K562 (cell line): ENCODE measurements around the gene FAM136A. TPM values are rescaled to one million over a fixed set of nuclear protein-coding genes. Genes with fewer than 3 reads are reported as not detected.

Experiments used
- CHAMP1 ChIP-seq: fragments of 450-650 bp; IDR thresholded peaks from 2 replicates; pipeline ENCODE4 v1.6.1; 2016; ENCODE audit warnings: mild to moderate bottlenecking
- ELF2 ChIP-seq: fragments of 250-450 bp; sonication (Bioruptor Pico); IDR thresholded peaks from 2 replicates; pipeline ENCODE4 v1.5.0; 2021; ENCODE audit warnings: mild to moderate bottlenecking
- ETV1 ChIP-seq: fragments of 450-650 bp; conservative IDR thresholded peaks from 2 replicates; pipeline ENCODE4 v1.6.1; 2016; ENCODE audit warnings: missing genetic modification characterization, control low read depth, low read depth, missing compliant biosample characterization
- FIP1L1 ChIP-seq: fragments of 200-400 bp; formaldehyde crosslinking; IDR thresholded peaks from 2 replicates; pipeline ENCODE4 v1.6.1; 2018; ENCODE audit warnings: mild to moderate bottlenecking, low read depth, low read length; ENCODE audit not compliant: poor library complexity, severe bottlenecking
- FOXK1 ChIP-seq: sonication (generic); formaldehyde crosslinking; IDR thresholded peaks from 2 replicates; pipeline ENCODE4 v1.8.0; 2022; ENCODE audit warnings: missing genetic modification reagents, mild to moderate bottlenecking, borderline replicate concordance
- HNRNPL ChIP-seq: fragments of 200-400 bp; formaldehyde crosslinking; IDR thresholded peaks from 2 replicates; pipeline ENCODE4 v1.6.1; 2017; ENCODE audit warnings: low read depth, mild to moderate bottlenecking, low read length
- NR0B1 ChIP-seq: fragments of 450-650 bp; IDR thresholded peaks from one replicate; pipeline ENCODE4 v1.6.1; 2018; ENCODE audit warnings: mild to moderate bottlenecking, moderate library complexity; ENCODE audit not compliant: partially characterized antibody
- POLR2H ChIP-seq: IDR thresholded peaks from 2 replicates; pipeline ENCODE4 v1.6.1; 2016; ENCODE audit warnings: missing genetic modification characterization, low read depth, mild to moderate bottlenecking, control low read depth, missing compliant biosample characterization, moderate library complexity
- RNF2 ChIP-seq: sonication (generic); IDR thresholded peaks from 2 replicates; pipeline ENCODE4 v1.6.1; 2016
- SIN3A ChIP-seq, 2 experiments: fragments of 150-350 bp in 1 of 2; IDR thresholded peaks; 2 replicates each; pipeline ENCODE4 v1.6.1; 2011 to 2016; ENCODE audit warnings: borderline replicate concordance in 2 of 2, low read depth in 2 of 2, low read length in 2 of 2, mild to moderate bottlenecking in 2 of 2, moderate library complexity in 2 of 2; ENCODE audit not compliant: control insufficient read depth in 1 of 2
- SPI1 ChIP-seq: IDR thresholded peaks from 2 replicates; pipeline ENCODE4 v1.6.1; 2011; ENCODE audit warnings: low read depth, low read length, control low read depth, borderline replicate concordance
- SRF ChIP-seq, 2 experiments: fragments of 250-450, 450-650 bp in 1 of 2; sonication (Bioruptor Pico) in 1 of 2; sonication (generic) in 1 of 2; formaldehyde crosslinking; IDR thresholded peaks; 2 replicates each; pipeline versions ENCODE4 v1.5.0 to v1.5.1; 2020 to 2022; ENCODE audit warnings: mild to moderate bottlenecking in 1 of 2, missing genetic modification reagents in 1 of 2
- ZFP1 ChIP-seq: fragments of 450-650 bp; formaldehyde crosslinking; IDR thresholded peaks from 2 replicates; pipeline ENCODE4 v1.4.0; 2020; ENCODE audit warnings: mild to moderate bottlenecking, mixed read lengths
- ZNF239 ChIP-seq: fragments of 250-450 bp; sonication (Bioruptor Pico); IDR thresholded peaks from 2 replicates; pipeline ENCODE4 v1.4.0; 2020; ENCODE audit warnings: mild to moderate bottlenecking
- ZNF41 ChIP-seq: fragments of 250-450 bp; sonication (Bioruptor Pico); conservative IDR thresholded peaks from 2 replicates; pipeline ENCODE4 v1.4.0; 2020; ENCODE audit warnings: mild to moderate bottlenecking
- polyA plus RNA-seq, 8 experiments: library from polyadenylated mRNA; depleted of rRNA in 4 of 8; stranded (reverse) in 5 of 8; unstranded in 3 of 8; fragments of >200 nt; fragmentation: Nextera tagmentation in 2 of 8; fragmentation: Illumina TruSeq in 1 of 8; extraction: Ambion mirVana in 2 of 8; extraction: Trizol in 1 of 8; gene quantifications; 2 replicates each; pipeline versions ENCODE4 v1.2.1 to v1.2.3, GENCODE V29; 2011 to 2014; ENCODE audit warnings: inconsistent platforms in 1 of 8, missing spikeins in 1 of 8
- total RNA-seq, 7 experiments: library from RNA; depleted of rRNA in 6 of 7; stranded (reverse); fragments of >200 nt in 6 of 7; fragmentation: Illumina TruSeq in 2 of 7; extraction: Trizol in 2 of 7; gene quantifications; 2 replicates each; pipeline versions ENCODE4 v1.2.1 to v1.2.3, GENCODE V29; 2011 to 2021; ENCODE audit warnings: low replicate concordance in 1 of 7
- TF ChIP-seq, protein P1 (sequence below): fragments of 250-450 bp; sonication (Bioruptor Pico); IDR thresholded peaks from 2 replicates; pipeline ENCODE4 v1.4.0; 2020; ENCODE audit warnings: mild to moderate bottlenecking, moderate library complexity
- TF ChIP-seq, protein P2 (sequence below): conservative IDR thresholded peaks from 2 replicates; pipeline ENCODE4 v1.6.1; 2011; ENCODE audit warnings: low read depth, mild to moderate bottlenecking, low read length; ENCODE audit not compliant: control insufficient read depth
- TF ChIP-seq, protein P3 (sequence below): fragments of 450-650 bp; IDR thresholded peaks from 2 replicates; pipeline ENCODE4 v1.6.1; 2017; ENCODE audit warnings: mild to moderate bottlenecking, moderate library complexity

Gene FAM136A
- total and polyA plus RNA-seq, 9 of the 15 experiments (the other 6 are each of a cell fraction or from before 2014, with no cell fraction given): 89.0 to 151 (median 104) TPM

DNA sequence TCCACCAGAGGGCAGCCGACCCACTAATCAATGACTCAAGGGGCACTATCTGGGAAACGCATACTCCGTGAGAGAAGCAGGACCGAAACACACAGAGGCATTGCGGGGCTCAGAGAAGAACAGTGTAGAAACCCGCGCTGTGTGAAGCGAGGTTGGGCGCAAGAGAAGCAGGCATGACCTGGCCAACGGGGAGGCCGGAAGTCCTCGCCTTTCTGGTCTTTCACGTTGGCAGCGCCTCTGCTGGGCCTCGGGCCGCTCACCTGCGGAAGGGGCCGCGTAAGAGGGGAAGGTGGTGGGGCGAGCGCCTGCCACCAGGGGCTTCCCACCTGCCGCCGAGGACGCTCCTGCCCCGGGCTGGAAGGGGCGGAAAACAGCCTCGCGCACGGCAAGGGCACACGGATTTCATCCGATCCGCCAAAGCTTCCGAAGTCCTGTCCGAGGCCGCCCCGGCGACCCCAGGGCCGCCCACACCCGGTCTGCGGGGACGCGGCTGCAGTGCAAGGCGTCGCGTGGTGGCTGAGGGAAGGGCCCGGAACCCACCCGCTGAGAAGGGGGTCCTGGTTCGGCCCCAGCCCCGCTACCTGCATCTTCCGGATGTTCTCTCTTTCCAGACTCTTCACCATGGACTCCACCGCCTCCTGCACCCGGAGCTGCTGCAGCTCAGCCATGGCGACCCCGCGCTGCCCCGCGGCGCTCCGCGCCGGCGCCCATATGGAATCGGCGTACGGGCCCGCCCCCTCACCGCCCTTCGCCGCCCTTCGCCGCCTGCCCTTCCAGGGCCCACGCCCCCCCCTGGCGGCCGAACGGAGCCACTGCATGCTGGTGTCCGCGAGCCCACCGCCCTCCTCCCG lies at the start of gene FAM136A (continued):
- TF ChIP-seq, protein P1, sequence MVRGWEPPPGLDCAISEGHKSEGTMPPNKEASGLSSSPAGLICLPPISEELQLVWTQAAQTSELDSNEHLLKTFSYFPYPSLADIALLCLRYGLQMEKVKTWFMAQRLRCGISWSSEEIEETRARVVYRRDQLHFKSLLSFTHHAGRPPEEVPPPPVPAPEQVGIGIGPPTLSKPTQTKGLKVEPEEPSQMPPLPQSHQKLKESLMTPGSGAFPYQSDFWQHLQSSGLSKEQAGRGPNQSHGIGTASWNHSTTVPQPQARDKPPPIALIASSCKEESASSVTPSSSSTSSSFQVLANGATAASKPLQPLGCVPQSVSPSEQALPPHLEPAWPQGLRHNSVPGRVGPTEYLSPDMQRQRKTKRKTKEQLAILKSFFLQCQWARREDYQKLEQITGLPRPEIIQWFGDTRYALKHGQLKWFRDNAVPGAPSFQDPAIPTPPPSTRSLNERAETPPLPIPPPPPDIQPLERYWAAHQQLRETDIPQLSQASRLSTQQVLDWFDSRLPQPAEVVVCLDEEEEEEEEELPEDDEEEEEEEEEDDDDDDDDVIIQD (CRISPR knock-in tag): no peak
- no peak for TF ChIP-seq FOXK1
- TF ChIP-seq ELF2 (CRISPR knock-in tag): no peak
- TF ChIP-seq, protein P2, sequence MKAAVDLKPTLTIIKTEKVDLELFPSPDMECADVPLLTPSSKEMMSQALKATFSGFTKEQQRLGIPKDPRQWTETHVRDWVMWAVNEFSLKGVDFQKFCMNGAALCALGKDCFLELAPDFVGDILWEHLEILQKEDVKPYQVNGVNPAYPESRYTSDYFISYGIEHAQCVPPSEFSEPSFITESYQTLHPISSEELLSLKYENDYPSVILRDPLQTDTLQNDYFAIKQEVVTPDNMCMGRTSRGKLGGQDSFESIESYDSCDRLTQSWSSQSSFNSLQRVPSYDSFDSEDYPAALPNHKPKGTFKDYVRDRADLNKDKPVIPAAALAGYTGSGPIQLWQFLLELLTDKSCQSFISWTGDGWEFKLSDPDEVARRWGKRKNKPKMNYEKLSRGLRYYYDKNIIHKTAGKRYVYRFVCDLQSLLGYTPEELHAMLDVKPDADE: peak; percentile 63
- TF ChIP-seq ETV1 (tag): peak; percentile 79
- no peak for TF ChIP-seq ZNF239 (CRISPR knock-in tag)
- no peak for TF ChIP-seq SPI1
- 0 out of 2 replicates have a peak, but pooled peaks have one; percentile 13 for TF ChIP-seq ZNF41 (CRISPR knock-in tag)
- TF ChIP-seq SIN3A (IDR thresholded peaks at IDR 0.05; ENCODE audit: borderline replicate concordance in 2 of 2, control insufficient read depth in 1 of 2, low read depth in 2 of 2, low read length in 2 of 2): peak; percentile 79 to 94; a peak in 2 of 4 replicates
- no peak for TF ChIP-seq POLR2H (tag)
- no peak for TF ChIP-seq NR0B1
- TF ChIP-seq, protein P3, sequence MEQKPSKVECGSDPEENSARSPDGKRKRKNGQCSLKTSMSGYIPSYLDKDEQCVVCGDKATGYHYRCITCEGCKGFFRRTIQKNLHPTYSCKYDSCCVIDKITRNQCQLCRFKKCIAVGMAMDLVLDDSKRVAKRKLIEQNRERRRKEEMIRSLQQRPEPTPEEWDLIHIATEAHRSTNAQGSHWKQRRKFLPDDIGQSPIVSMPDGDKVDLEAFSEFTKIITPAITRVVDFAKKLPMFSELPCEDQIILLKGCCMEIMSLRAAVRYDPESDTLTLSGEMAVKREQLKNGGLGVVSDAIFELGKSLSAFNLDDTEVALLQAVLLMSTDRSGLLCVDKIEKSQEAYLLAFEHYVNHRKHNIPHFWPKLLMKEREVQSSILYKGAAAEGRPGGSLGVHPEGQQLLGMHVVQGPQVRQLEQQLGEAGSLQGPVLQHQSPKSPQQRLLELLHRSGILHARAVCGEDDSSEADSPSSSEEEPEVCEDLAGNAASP: no peak
- TF ChIP-seq SRF (CRISPR knock-in tag; IDR thresholded peaks at IDR 0.05): peak in 1 of 2 experiments; percentile 90; a peak in 2 of 4 replicates
- peak; percentile 69 for TF ChIP-seq FIP1L1
- no peak for TF ChIP-seq CHAMP1
- TF ChIP-seq ZFP1 (CRISPR knock-in tag): no peak
- 0 out of 2 replicates have a peak, but pooled peaks have one; percentile 20 for TF ChIP-seq HNRNPL
- TF ChIP-seq RNF2: no peak
